ENCODE data around the gene F7. TPM values are rescaled to one million over a fixed set of nuclear protein-coding genes. Genes with fewer than 3 reads are reported as not detected.

The F7 gene
- total RNA-seq, 1 experiment from 2014 or later, result not detected

DNA sequence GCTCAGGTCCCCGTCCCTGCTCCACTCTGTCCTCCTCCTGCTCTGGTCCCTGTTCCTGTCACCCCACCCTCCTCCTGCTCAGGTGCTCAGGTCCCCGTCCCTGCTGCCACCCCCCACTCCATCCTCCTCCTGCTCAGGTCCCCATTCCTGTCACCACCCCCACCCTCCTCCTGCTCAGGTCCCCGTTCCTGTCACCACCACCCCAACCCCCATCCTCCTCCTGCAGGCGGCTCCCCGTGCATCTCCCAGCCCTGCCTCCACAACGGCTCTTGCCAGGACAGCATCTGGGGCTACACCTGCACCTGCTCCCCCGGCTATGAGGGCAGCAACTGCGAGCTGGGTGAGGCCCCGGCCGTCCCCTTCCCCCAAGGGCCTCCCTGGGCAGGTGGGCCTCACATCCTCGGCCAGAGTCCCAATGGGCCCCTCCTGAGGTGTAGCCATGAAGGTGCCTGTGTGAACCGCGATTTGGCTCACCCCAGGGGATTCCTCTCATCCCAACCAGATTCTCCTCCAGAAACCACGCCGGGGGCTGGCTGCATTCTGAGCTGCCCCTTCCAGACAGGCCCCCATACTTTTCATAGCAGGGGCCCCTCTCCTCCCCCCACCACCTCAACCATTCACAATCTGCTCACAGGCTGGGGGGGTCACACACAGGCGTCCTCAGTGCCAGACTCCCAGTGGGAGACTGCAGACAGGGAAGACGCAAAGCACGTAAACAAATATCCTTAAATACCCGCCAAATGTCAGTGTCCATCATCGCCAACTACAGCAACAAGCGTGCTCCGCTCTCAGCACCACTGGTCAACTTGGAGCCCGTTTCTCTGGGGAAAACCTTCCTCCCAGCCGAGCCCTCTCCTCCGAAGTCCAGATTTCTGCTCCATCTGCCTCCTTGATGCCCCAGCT is 57.4 kb downstream of the F7 start:
- BruUV-seq (replicated peaks), result no TSS peak
- intact Hi-C loops (cut with micrococcal nuclease; ENCODE audit: unreplicated experiment) (no loop called here), in situ Hi-C loops (cut with HindIII; ENCODE audit: low pct_unique_long_range_greater_than_20kb, low sequenced_read_pairs) (no loop called here)
- H3K27ac ChIP-seq (ENCODE audit: low read length), result no peak overlapping the region
- H3K4me1 ChIP-seq (ENCODE audit: control insufficient read depth, insufficient read depth, low read length), result no peaks in the 10 kb centered on the region; the same call in 1 of the 2 replicates
- CTCF ChIA-PET, result interaction anchor here (0.5 to 0.7 kb wide), 2 partner anchors 16 to 126 kb away, joined by 3 read pairs; no protein-coding TSS in a partner anchor
- H3K4me3 ChIP-seq (ENCODE audit: low read depth in 2 of 2, low read length in 2 of 2), result no peak overlapping the region
- H3K9me3 ChIP-seq (ENCODE audit: control insufficient read depth, insufficient read depth, low read depth, low read length), result no peaks in the 10 kb centered on the region
- no peaks in the 10 kb centered on the region for H3K27me3 ChIP-seq (ENCODE audit: control insufficient read depth, insufficient read depth, low read length)
- DNase-seq (ENCODE audit: low read depth, low spot score), result no peak
- peak; percentile 52; the same call in 1 of the 2 replicates for ATAC-seq
- H3K36me3 ChIP-seq (ENCODE audit: control insufficient read depth, insufficient read depth, low read length), result no peaks in the 10 kb centered on the region
- POLR2A ChIA-PET, result no interaction called here
- TF ChIP-seq SIN3A (IDR thresholded peaks at IDR 0.05; ENCODE audit: borderline replicate concordance, insufficient read depth, low read depth, low read length) (no peak), POLR2AphosphoS5 (IDR thresholded peaks at IDR 0.05; ENCODE audit: low read depth, low read length) (no peak), TCF7L2 (IDR thresholded peaks at IDR 0.05; ENCODE audit: low read depth, low read length) (no peak)
- TF ChIP-seq, protein P1, sequence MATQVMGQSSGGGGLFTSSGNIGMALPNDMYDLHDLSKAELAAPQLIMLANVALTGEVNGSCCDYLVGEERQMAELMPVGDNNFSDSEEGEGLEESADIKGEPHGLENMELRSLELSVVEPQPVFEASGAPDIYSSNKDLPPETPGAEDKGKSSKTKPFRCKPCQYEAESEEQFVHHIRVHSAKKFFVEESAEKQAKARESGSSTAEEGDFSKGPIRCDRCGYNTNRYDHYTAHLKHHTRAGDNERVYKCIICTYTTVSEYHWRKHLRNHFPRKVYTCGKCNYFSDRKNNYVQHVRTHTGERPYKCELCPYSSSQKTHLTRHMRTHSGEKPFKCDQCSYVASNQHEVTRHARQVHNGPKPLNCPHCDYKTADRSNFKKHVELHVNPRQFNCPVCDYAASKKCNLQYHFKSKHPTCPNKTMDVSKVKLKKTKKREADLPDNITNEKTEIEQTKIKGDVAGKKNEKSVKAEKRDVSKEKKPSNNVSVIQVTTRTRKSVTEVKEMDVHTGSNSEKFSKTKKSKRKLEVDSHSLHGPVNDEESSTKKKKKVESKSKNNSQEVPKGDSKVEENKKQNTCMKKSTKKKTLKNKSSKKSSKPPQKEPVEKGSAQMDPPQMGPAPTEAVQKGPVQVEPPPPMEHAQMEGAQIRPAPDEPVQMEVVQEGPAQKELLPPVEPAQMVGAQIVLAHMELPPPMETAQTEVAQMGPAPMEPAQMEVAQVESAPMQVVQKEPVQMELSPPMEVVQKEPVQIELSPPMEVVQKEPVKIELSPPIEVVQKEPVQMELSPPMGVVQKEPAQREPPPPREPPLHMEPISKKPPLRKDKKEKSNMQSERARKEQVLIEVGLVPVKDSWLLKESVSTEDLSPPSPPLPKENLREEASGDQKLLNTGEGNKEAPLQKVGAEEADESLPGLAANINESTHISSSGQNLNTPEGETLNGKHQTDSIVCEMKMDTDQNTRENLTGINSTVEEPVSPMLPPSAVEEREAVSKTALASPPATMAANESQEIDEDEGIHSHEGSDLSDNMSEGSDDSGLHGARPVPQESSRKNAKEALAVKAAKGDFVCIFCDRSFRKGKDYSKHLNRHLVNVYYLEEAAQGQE (IDR thresholded peaks at IDR 0.05; ENCODE audit: insufficient read depth in 1 of 2, low read depth in 2 of 2, low read length in 1 of 2), result no peak
- TF ChIP-seq, protein P2, sequence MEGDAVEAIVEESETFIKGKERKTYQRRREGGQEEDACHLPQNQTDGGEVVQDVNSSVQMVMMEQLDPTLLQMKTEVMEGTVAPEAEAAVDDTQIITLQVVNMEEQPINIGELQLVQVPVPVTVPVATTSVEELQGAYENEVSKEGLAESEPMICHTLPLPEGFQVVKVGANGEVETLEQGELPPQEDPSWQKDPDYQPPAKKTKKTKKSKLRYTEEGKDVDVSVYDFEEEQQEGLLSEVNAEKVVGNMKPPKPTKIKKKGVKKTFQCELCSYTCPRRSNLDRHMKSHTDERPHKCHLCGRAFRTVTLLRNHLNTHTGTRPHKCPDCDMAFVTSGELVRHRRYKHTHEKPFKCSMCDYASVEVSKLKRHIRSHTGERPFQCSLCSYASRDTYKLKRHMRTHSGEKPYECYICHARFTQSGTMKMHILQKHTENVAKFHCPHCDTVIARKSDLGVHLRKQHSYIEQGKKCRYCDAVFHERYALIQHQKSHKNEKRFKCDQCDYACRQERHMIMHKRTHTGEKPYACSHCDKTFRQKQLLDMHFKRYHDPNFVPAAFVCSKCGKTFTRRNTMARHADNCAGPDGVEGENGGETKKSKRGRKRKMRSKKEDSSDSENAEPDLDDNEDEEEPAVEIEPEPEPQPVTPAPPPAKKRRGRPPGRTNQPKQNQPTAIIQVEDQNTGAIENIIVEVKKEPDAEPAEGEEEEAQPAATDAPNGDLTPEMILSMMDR (IDR thresholded peaks at IDR 0.05), result no peak

DNA sequence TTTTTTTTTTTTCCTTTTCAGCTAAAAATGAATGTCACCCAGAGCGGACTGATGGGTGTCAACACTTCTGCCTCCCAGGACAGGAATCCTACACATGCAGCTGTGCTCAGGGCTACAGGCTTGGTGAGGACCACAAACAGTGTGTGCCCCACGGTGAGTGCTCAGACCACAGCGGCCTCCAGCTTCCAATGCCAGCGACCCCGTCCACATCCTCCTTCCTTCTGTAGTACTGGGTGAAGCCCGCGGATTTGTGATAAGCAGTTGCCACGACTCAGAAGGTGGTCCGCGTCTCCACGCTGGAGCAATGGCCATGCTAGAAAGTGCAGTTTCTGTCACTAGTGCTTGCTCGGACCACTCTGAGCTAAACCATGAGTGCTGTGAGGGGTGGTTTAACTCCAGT is 58.9 kb downstream of the F7 start:
- H3K4me1 ChIP-seq (ENCODE audit: control insufficient read depth, insufficient read depth, low read length), result no peaks in the 10 kb centered on the region; the same call in 1 of the 2 replicates
- ChIA-PET POLR2A (no interaction called here), CTCF (no interaction called here)
- in situ Hi-C loops (cut with HindIII; ENCODE audit: low pct_unique_long_range_greater_than_20kb, low sequenced_read_pairs) (no loop called here), intact Hi-C loops (cut with micrococcal nuclease; ENCODE audit: unreplicated experiment) (no loop called here)
- no peak for TF ChIP-seq TCF7L2 (IDR thresholded peaks at IDR 0.05; ENCODE audit: low read depth, low read length)
- TF ChIP-seq SIN3A (IDR thresholded peaks at IDR 0.05; ENCODE audit: borderline replicate concordance, insufficient read depth, low read depth, low read length), result no peak
- TF ChIP-seq, protein P1 (IDR thresholded peaks at IDR 0.05; ENCODE audit: insufficient read depth in 1 of 2, low read depth in 2 of 2, low read length in 1 of 2), result no peak
- TF ChIP-seq POLR2AphosphoS5 (IDR thresholded peaks at IDR 0.05; ENCODE audit: low read depth, low read length), result no peak
- TF ChIP-seq, protein P2 (IDR thresholded peaks at IDR 0.05), result no peak
- H3K4me3 ChIP-seq (ENCODE audit: low read depth in 2 of 2, low read length in 2 of 2), result no peak overlapping the region
- H3K27me3 ChIP-seq (ENCODE audit: control insufficient read depth, insufficient read depth, low read length), result no peaks in the 10 kb centered on the region
- ATAC-seq, result no peak
- DNase-seq (ENCODE audit: low read depth, low spot score), result no peak
- H3K27ac ChIP-seq (ENCODE audit: low read length), result no peak overlapping the region
- no TSS peak for BruUV-seq (replicated peaks)
- no peaks in the 10 kb centered on the region for H3K36me3 ChIP-seq (ENCODE audit: control insufficient read depth, insufficient read depth, low read length)
- no peaks in the 10 kb centered on the region for H3K9me3 ChIP-seq (ENCODE audit: control insufficient read depth, insufficient read depth, low read depth, low read length)

All from Panc1 (cell line).